Left ventricle myocardium superior (tissue), 1 donor: ENCODE results near the gene LAMA1. TPM values are rescaled to one million over a fixed set of nuclear protein-coding genes. Genes with fewer than 3 reads are reported as not detected.

Source experiments
- ATAC-seq: fragments of 200-7000 bp; cut with Tn5 transposase; one replicate; pipeline ENCODE4 v1.9.1; 2020; ENCODE audit warnings: mild to moderate bottlenecking, moderate library complexity
- DNase-seq: peaks from one replicate; pipeline ENCODE4 v3.0.0-alpha.2; 2020
- intact Hi-C: fragments of 100-400 bp; cut with micrococcal nuclease; formaldehyde crosslinking; loops from one replicate; pipeline ENCODE4 v1.11.0; 2022
- total RNA-seq: library from RNA; stranded (reverse); fragmentation: NEBNext Ultra II Directional; extraction: Animal tissue kit (Norgen Biotek cat#: 25700); gene quantifications from one replicate; pipeline ENCODE4 v1.2.1, GENCODE V29; 2021
- donor health status: DM: no; HTN: yes; CAD: no; lungs with severe emphysema.

Gene LAMA1
- total RNA-seq, 1 donor from 2014 or later = 0.17 TPM

GRCh38 chr18:7062811-7063210 lies 54.8 kb downstream of the LAMA1 start:
- DNase-seq (no peak), ATAC-seq (no peak)
- intact Hi-C loops = no loop called here

- DNase-seq (no peak), ATAC-seq (no peak)
- intact Hi-C loops = no loop called here
These were observed 55.4 kb downstream of the LAMA1 start for GRCh38 chr18:7062236-7062635.

GRCh38 chr18:7059276-7059675 lies 58.3 kb downstream of the LAMA1 start:
- DNase-seq = no peak
- ATAC-seq = no peak
- intact Hi-C loops = no loop called here

GRCh38 chr18:7056026-7056425 lies 61.6 kb downstream of the LAMA1 start:
- ATAC-seq (no peak), DNase-seq (no peak)
- intact Hi-C loops = no loop called here

GRCh38 chr18:7049951-7050350 lies 67.6 kb downstream of the LAMA1 start:
- ATAC-seq (no peak), DNase-seq (no peak)
- intact Hi-C loops = no loop called here

- ATAC-seq (no peak), DNase-seq (no peak)
- intact Hi-C loops = no loop called here
These were observed 69.5 kb downstream of the LAMA1 start for GRCh38 chr18:7048081-7048480.

GRCh38 chr18:7047336-7047735 lies 70.3 kb downstream of the LAMA1 start:
- no peak for DNase-seq
- no peak for ATAC-seq
- intact Hi-C loops = no loop called here

- intact Hi-C loops = no loop called here
- ATAC-seq (peak; percentile 95), DNase-seq (peak; percentile 74)
These were observed 79.2 kb downstream of the LAMA1 start for GRCh38 chr18:7038330-7038851.

GRCh38 chr18:7037470-7037869 lies 80.1 kb downstream of the LAMA1 start:
- intact Hi-C loops = no loop called here
- ATAC-seq (no peak), DNase-seq (no peak)

GRCh38 chr18:7035807-7036206 lies 81.8 kb downstream of the LAMA1 start:
- intact Hi-C loops = no loop called here
- DNase-seq (no peak), ATAC-seq (no peak)

- intact Hi-C loops = no loop called here
- DNase-seq (no peak), ATAC-seq (no peak)
These were observed 82.7 kb downstream of the LAMA1 start for GRCh38 chr18:7034924-7035323.

- DNase-seq (no peak), ATAC-seq (no peak)
- intact Hi-C loops = no loop called here
These were observed 85.1 kb downstream of the LAMA1 start for GRCh38 chr18:7032537-7032936.

GRCh38 chr18:7028625-7029024 lies 89.0 kb downstream of the LAMA1 start:
- intact Hi-C loops = no loop called here
- ATAC-seq = no peak
- DNase-seq = no peak

- intact Hi-C loops = no loop called here
- no peak for DNase-seq
- no peak for ATAC-seq
These were observed 92.4 kb downstream of the LAMA1 start for GRCh38 chr18:7025194-7025593.

GRCh38 chr18:7023581-7023980 lies 94.0 kb downstream of the LAMA1 start:
- DNase-seq (no peak), ATAC-seq (no peak)

GRCh38 chr18:7023063-7023580 lies 94.5 kb downstream of the LAMA1 start:
- intact Hi-C loops = no loop called here
- ATAC-seq = no peak
- DNase-seq = no peak

More at GRCh38 chr18:7023581-7023980, 94.0 kb downstream of the LAMA1 start:
- intact Hi-C loops = no loop called here

- ATAC-seq (no peak), DNase-seq (no peak)
- intact Hi-C loops = no loop called here
These were observed 95.4 kb downstream of the LAMA1 start for GRCh38 chr18:7021994-7022840.

GRCh38 chr18:7020995-7021777 lies 96.4 kb downstream of the LAMA1 start:
- DNase-seq (no peak), ATAC-seq (no peak)
- intact Hi-C loops = no loop called here

GRCh38 chr18:7017013-7017412 lies 100.6 kb downstream of the LAMA1 start:
- intact Hi-C loops = no loop called here
- ATAC-seq (no peak), DNase-seq (no peak)

GRCh38 chr18:7011142-7011541 lies 106.5 kb downstream of the LAMA1 start:
- DNase-seq (no peak), ATAC-seq (no peak)
- intact Hi-C loops = no loop called here
